GM21381 (cell line): Measurements from ENCODE around the gene NAV3.
A peak's percentile ranks its signal among the peaks of the same experiment; 100 is the strongest.

Experiments
- ATAC-seq: cut with Tn5 transposase; IDR thresholded peaks from one replicate; pipeline ENCODE4 v1.9.1; 2021; ENCODE audit warnings: mild to moderate bottlenecking, moderate library complexity; ENCODE audit not compliant: unreplicated experiment

Gene NAV3

GRCh38 chr12:77919450-77919849 is 88.8 kb downstream of the NAV3 start:
- no peak for ATAC-seq

GRCh38 chr12:77923882-77924281 is 93.2 kb downstream of the NAV3 start:
- ATAC-seq, result no peak

- no peak for ATAC-seq
Observed at GRCh38 chr12:77924703-77925102, 94.0 kb downstream of the NAV3 start.

GRCh38 chr12:77925536-77926108 is 94.9 kb downstream of the NAV3 start:
- peak; percentile 99 for ATAC-seq

- no peak for ATAC-seq
Observed at GRCh38 chr12:77928078-77928477, 97.4 kb downstream of the NAV3 start.

- no peak for ATAC-seq
Observed at GRCh38 chr12:77932216-77932615, 101.5 kb downstream of the NAV3 start.

- ATAC-seq, result no peak
Observed at GRCh38 chr12:77938301-77938700, 107.6 kb downstream of the NAV3 start.

GRCh38 chr12:77940011-77940423 is 109.3 kb downstream of the NAV3 start:
- ATAC-seq, result no peak

- no peak for ATAC-seq
Observed at GRCh38 chr12:77940567-77940966, 109.9 kb downstream of the NAV3 start.

- ATAC-seq, result no peak
Observed at GRCh38 chr12:77941401-77941800, 110.7 kb downstream of the NAV3 start.

GRCh38 chr12:77943466-77943865 is 112.8 kb downstream of the NAV3 start:
- ATAC-seq, result no peak

GRCh38 chr12:77946541-77947061 is 115.9 kb downstream of the NAV3 start:
- ATAC-seq, result no peak

GRCh38 chr12:77947330-77947729 is 116.6 kb downstream of the NAV3 start:
- no peak for ATAC-seq

- no peak for ATAC-seq
Observed at GRCh38 chr12:77947746-77948145, 117.1 kb downstream of the NAV3 start.

- ATAC-seq, result no peak
Observed at GRCh38 chr12:77949943-77950342, 119.2 kb downstream of the NAV3 start.

- no peak for ATAC-seq
Observed at GRCh38 chr12:77953528-77954205, 123.0 kb downstream of the NAV3 start.

GRCh38 chr12:77954206-77954555 is 123.5 kb downstream of the NAV3 start:
- no peak for ATAC-seq

GRCh38 chr12:77957062-77957461 is 126.4 kb downstream of the NAV3 start:
- no peak for ATAC-seq

- no peak for ATAC-seq
Observed at GRCh38 chr12:77963576-77964178, 133.0 kb downstream of the NAV3 start.

- ATAC-seq, result no peak
Observed at GRCh38 chr12:77965790-77966189, 135.1 kb downstream of the NAV3 start.

- ATAC-seq, result no peak
Observed at GRCh38 chr12:77968021-77968420, 137.3 kb downstream of the NAV3 start.

- ATAC-seq, result no peak
Observed at GRCh38 chr12:77968571-77968970, 137.9 kb downstream of the NAV3 start.
